ENCODE measurements around the gene ZNF341.

GRCh38 chr20:33832103-33832804 lies 100.5 kb downstream of the ZNF341 start:
- TF ChIP-seq CTCF (IDR thresholded peaks at IDR 0.05) (no peak), POLR2A (IDR thresholded peaks at IDR 0.05) (no peak)
